Spleen (tissue), 11 donors: ENCODE results near the gene CCIN. TPM values are rescaled to one million over a fixed set of nuclear protein-coding genes. Genes with fewer than 3 reads are reported as not detected.

Experiments used
- DNase-seq: peaks from one replicate; pipeline ENCODE4 v3.0.0-alpha.2; 2020
- H3K27ac ChIP-seq, 8 donors: fragments of 200-600 bp; sonication (generic) in 7 of 8; 1 replicate in 4 of 8; 2 replicates in 4 of 8; pipeline versions ENCODE4 v1.5.0 to v1.8.0; 2016 to 2021; ENCODE audit warnings: inconsistent platforms in 4 of 8, mild to moderate bottlenecking in 4 of 8, moderate library complexity in 1 of 8
- H3K27me3 ChIP-seq, 7 donors: fragments of 200-600 bp; sonication (generic) in 6 of 7; replicated peaks in 1 of 7; 1 replicate in 4 of 7; 2 replicates in 3 of 7; pipeline versions ENCODE4 v1.5.0 to v1.8.0; 2016 to 2021; ENCODE audit warnings: inconsistent platforms in 3 of 7, mild to moderate bottlenecking in 1 of 7
- H3K36me3 ChIP-seq, 6 donors: fragments of 200-600 bp; sonication (generic) in 5 of 6; 1 replicate in 4 of 6; 2 replicates in 2 of 6; pipeline versions ENCODE4 v1.5.0 to v1.8.0; 2016 to 2021; ENCODE audit warnings: inconsistent platforms in 2 of 6
- H3K4me1 ChIP-seq, 6 donors: fragments of 200-600 bp; sonication (generic) in 5 of 6; 1 replicate in 3 of 6; 2 replicates in 3 of 6; pipeline versions ENCODE4 v1.5.0 to v1.8.0; 2016 to 2021; ENCODE audit warnings: inconsistent platforms in 3 of 6
- H3K4me3 ChIP-seq, 8 donors: fragments of 200-600 bp; sonication (generic) in 7 of 8; 1 replicate in 4 of 8; 2 replicates in 4 of 8; pipeline versions ENCODE4 v1.5.0 to v1.8.0; 2016 to 2021; ENCODE audit warnings: inconsistent platforms in 4 of 8, mild to moderate bottlenecking in 4 of 8, moderate library complexity in 2 of 8
- H3K9me3 ChIP-seq, 8 donors: fragments of 200-600 bp; sonication (generic) in 7 of 8; 1 replicate in 4 of 8; 2 replicates in 4 of 8; pipeline versions ENCODE4 v1.5.0 to v1.8.0; 2016 to 2021; ENCODE audit warnings: inconsistent platforms in 4 of 8
- POLR2A ChIP-seq, 3 donors: fragments of 450-650 bp; IDR thresholded peaks; one replicate each; pipeline ENCODE4 v1.5.1; 2017; ENCODE audit warnings: antibody characterized with exemption in 3 of 3, mild to moderate bottlenecking in 1 of 3
- POLR2AphosphoS5 ChIP-seq, 3 donors: sonication (generic); formaldehyde crosslinking; IDR thresholded peaks; one replicate each; pipeline ENCODE4 v1.5.1; 2017; ENCODE audit warnings: antibody characterized with exemption in 3 of 3
- WGBS, 5 donors: extraction: QIAGEN DNeasy Blood & Tissue Kit in 3 of 5; methylation state at CpG; one replicate each; pipeline versions ENCODE4 v1.1.5 to v1.1.7; 2013 to 2018; 5-methylcytosine and 5-hydroxymethylcytosine counted together
- intact Hi-C: fragments of 100-400 bp; cut with DNase I; formaldehyde crosslinking; loops from one replicate; pipeline ENCODE4 v1.15.0; 2023; ENCODE audit warnings: low total_unique reads
- polyA plus RNA-seq, 3 donors: library from polyadenylated mRNA; stranded (reverse); fragments of 200-250 nt; gene quantifications; one replicate each; pipeline ENCODE4 v1.2.1, GENCODE V29; 2013
- total RNA-seq, 7 donors: library from RNA; depleted of rRNA in 3 of 7; stranded (reverse); fragments of >200 nt in 3 of 7; fragmentation: NEBNext Ultra II Directional in 4 of 7; extraction: Animal tissue kit (Norgen Biotek cat#: 25700) in 4 of 7; gene quantifications; one replicate each; pipeline versions ENCODE4 v1.1.0 to v1.2.1, GENCODE V29; 2016 to 2021
- TF ChIP-seq, protein P1 (sequence below), 11 experiments: fragments of 200-600 bp in 7 of 11; fragments of 450-650 bp in 4 of 11; sonication (generic) in 4 of 11; IDR thresholded peaks in 8 of 11; conservative IDR thresholded peaks in 3 of 11; 1 replicate in 7 of 11; 2 replicates in 4 of 11; pipeline versions ENCODE4 v1.4.0 to v1.8.0; 2016 to 2021; ENCODE audit warnings: antibody characterized with exemption in 11 of 11, inconsistent platforms in 4 of 11, mild to moderate bottlenecking in 1 of 11
- donor health status: healthy with polysubstance abuse.
- donor health status: DM: no; HTN: no; CAD: no; lungs with moderate emphysema.
- donor health status: DM: no; HTN: no; CAD: no.
- donor health status: Bipolar disorder and iron deficiency.
- donor health status: healthy.
- donor health status: DM: no; HTN: no; CAD: no.
- donor health status: DM: yes; HTN: yes; CAD: no.

Gene CCIN
- total and polyA plus RNA-seq, 10 donors, result 0.03 to 1.0 (median 0.13) TPM; not detected in 3

DNA sequence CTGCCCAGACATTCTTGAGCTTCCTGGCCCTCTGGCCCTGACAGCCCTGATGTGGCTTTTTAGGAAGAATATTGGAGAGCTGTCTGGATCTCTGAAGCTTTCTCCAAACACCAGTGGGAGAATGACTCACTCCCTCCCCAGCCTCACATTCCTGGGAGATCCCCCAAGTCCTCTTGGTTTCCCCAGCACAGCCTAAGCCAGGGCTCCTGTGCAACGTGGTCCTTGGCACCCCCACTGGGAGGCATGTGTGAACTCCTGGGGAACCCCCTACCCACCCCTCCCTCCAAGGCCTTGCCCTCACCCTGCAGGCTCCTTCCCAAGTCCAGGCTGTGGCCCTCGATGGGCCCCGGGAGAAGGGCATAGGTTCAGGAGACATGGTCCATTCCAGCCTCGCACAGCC is 20.0 kb upstream of the CCIN start:
- 77 to 87% (median 82%) methylated on average over 4 of the region's 4 CpGs for WGBS, 5 donors

DNA sequence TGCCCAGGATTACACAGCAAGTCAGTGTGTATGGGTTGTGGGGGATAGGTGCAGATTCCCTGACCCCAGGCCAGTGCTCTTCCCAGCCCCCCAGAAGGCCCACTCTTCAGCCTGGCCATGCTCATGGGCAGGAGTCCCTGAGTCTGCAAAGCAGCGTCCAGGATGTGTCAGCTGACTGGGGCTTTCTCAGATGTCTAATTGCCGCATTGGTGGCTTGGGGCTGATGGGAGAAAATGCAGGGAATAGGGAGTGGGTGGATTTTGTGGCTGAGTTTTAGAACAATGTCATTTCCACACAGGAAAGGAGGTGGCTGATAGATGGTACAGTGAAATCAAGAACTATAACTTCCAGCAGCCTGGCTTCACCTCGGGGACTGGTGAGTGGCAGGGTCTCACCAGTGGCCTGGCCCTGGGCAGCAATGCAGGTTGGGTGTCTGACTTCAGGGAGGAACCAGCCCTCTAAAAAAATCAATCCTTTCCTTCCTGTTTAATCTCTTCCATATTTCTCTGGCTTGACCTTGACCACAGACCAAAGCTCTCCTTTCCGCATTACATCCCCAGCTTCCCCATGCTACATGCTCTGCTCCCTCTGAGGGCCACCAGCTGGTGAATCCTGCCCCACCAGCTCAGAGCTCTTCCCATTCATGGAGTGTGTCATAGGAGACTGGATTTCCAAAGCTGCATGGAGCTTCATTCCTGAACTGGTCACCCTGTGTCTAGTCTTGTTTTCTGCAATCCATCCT is 18.4 kb upstream of the CCIN start:
- TF ChIP-seq POLR2A (IDR thresholded peaks at IDR 0.05) (no peak), POLR2AphosphoS5 (IDR thresholded peaks at IDR 0.05) (no peak)
- TF ChIP-seq, protein P1, sequence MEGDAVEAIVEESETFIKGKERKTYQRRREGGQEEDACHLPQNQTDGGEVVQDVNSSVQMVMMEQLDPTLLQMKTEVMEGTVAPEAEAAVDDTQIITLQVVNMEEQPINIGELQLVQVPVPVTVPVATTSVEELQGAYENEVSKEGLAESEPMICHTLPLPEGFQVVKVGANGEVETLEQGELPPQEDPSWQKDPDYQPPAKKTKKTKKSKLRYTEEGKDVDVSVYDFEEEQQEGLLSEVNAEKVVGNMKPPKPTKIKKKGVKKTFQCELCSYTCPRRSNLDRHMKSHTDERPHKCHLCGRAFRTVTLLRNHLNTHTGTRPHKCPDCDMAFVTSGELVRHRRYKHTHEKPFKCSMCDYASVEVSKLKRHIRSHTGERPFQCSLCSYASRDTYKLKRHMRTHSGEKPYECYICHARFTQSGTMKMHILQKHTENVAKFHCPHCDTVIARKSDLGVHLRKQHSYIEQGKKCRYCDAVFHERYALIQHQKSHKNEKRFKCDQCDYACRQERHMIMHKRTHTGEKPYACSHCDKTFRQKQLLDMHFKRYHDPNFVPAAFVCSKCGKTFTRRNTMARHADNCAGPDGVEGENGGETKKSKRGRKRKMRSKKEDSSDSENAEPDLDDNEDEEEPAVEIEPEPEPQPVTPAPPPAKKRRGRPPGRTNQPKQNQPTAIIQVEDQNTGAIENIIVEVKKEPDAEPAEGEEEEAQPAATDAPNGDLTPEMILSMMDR (IDR thresholded peaks at IDR 0.05 in 8 of 11, conservative IDR thresholded peaks at IDR 0.05 in 3 of 11), result no peak
- no peaks in the 10 kb centered on the region for H3K27me3 ChIP-seq
- peaks cover 68 to 96% (median 83%) of the 10 kb centered on the region in 6 donors for H3K4me1 ChIP-seq
- peaks cover 0 to 41% (median 0%) of the 10 kb centered on the region in 6 donors for H3K36me3 ChIP-seq
- no peak for DNase-seq
- H3K4me3 ChIP-seq, result peak overlapping the region in 1 of 8 donors; percentile 59
- H3K27ac ChIP-seq, result peak overlapping the region; percentile 84 to 95 (median 92)
- intact Hi-C loops, result no loop called here
- 28 to 60% (median 43%) methylated on average over 4 of the region's 4 CpGs for WGBS, 5 donors
- peaks cover 0 to 7% (median 0%) of the 10 kb centered on the region in 8 donors for H3K9me3 ChIP-seq

More for the DNA sequence above, 20.0 kb upstream of the CCIN start:
- Histone ChIP-seq H3K27me3 (no peaks in the 10 kb centered on the region), H3K4me3 (no peak overlapping the region), H3K4me1 (peaks cover 66 to 100% (median 88%) of the 10 kb centered on the region in 6 donors), H3K27ac (peak overlapping the region in 5 of 8 donors; percentile 53 to 95 (median 93)), H3K36me3 (peaks cover 0 to 40% (median 0%) of the 10 kb centered on the region in 6 donors), H3K9me3 (peaks cover 0 to 9% (median 0%) of the 10 kb centered on the region in 8 donors)
- TF ChIP-seq POLR2AphosphoS5 (IDR thresholded peaks at IDR 0.05), result no peak
- TF ChIP-seq POLR2A (IDR thresholded peaks at IDR 0.05), result no peak
- TF ChIP-seq, protein P1 (IDR thresholded peaks at IDR 0.05 in 8 of 11, conservative IDR thresholded peaks at IDR 0.05 in 3 of 11), result no peak
- no peak for DNase-seq
- intact Hi-C loops, result no loop called here

DNA sequence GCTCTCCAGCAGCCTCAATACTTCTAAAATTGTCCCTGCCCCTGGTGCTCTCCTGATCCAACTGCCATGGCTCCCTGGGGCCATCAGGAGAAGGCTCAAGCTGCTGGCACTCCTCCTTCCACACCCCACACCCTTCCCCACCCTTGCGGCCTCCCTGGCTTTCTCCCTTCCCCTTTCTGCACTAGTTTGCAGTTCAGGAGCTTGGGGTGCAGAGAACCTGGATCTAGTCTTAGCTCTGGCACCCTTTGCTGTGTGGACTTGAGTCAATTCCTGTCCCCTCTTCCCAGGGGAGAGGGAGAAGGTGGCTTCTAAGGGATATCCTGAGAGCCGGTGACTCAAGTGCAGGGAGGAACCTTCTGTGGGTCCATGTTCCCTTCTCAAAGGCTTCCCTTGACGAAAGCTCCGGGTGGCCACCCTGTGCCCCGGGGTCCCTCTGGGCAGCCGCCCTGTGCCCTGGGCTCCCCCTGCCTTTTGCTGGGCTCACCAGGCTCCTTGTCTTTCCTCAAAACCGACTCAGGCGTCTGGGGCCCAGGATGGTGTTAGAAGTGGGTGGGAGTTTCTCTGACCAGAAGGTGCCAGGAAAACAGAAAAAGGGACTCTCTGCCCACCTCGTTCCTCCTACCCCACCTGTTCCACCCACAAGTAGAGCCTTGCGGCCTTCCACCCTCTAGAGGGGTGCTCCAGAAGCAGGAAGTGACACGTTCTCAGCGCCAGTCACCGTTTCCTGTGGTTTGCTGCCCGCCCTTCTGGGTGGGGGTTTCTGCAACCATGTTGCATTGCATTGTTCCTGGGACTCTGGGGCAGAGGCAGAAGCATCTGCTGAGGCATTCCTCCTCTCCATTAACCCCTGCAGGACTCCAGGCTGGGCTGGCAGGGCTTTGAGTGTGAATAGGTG is 17.6 kb upstream of the CCIN start:
- peak; percentile 98 for DNase-seq
- 13 to 33% (median 21%) methylated on average over 11 to 14 of the region's 14 CpGs for WGBS, 5 donors
- peaks cover 0 to 6% (median 2%) of the 10 kb centered on the region in 8 donors for H3K9me3 ChIP-seq
- TF ChIP-seq POLR2AphosphoS5 (IDR thresholded peaks at IDR 0.05) (peak; percentile 76 to 96 (median 90)), POLR2A (IDR thresholded peaks at IDR 0.05) (peak in 1 of 3 donors; percentile 32)
- TF ChIP-seq, protein P1 (IDR thresholded peaks at IDR 0.05 in 8 of 11, conservative IDR thresholded peaks at IDR 0.05 in 3 of 11), result peak in 3 of 11 experiments; percentile 11 to 35 (median 27)
- H3K4me3 ChIP-seq, result peak overlapping the region in 6 of 8 donors; percentile 0 to 59 (median 12)
- peaks cover 0 to 47% (median 0%) of the 10 kb centered on the region in 6 donors for H3K36me3 ChIP-seq
- intact Hi-C loops, result no loop called here
- no peaks in the 10 kb centered on the region for H3K27me3 ChIP-seq
- H3K27ac ChIP-seq, result peak overlapping the region; percentile 84 to 95 (median 92)
- H3K4me1 ChIP-seq, result peaks cover 68 to 88% (median 83%) of the 10 kb centered on the region in 6 donors
